ENCODE data around the gene POC1A. TPM values are rescaled to one million over a fixed set of nuclear protein-coding genes. Genes with fewer than 3 reads are reported as not detected.

POC1A gene
- total RNA-seq, 1 donor from 2014 or later = 1.2 TPM

- intact Hi-C loops (cut with micrococcal nuclease) = loop anchor here (10.0 kb wide), 2 partner anchors 50 kb away; no protein-coding TSS in a partner anchor
- TF ChIP-seq CTCF (IDR thresholded peaks at IDR 0.05; ENCODE audit: borderline replicate concordance) = peak; percentile 38
- H3K27me3 ChIP-seq (ENCODE audit: low read depth) = no peaks in the 10 kb centered on the region
- H3K9me3 ChIP-seq (replicated peaks) = no peaks in the 10 kb centered on the region
- H3K27ac ChIP-seq (replicated peaks) = peak overlapping the region; percentile 95
- H3K4me3 ChIP-seq = peak overlapping the region; percentile 80
- peaks cover 40% of the 10 kb centered on the region for H3K36me3 ChIP-seq
- no peak for DNase-seq
- peaks cover 75% of the 10 kb centered on the region for H3K4me1 ChIP-seq
Measured at GRCh38 chr3:52054661-52055511, 99.3 kb downstream of the POC1A start.

GRCh38 chr3:52053307-52054304 lies 100.6 kb downstream of the POC1A start:
- Histone ChIP-seq H3K36me3 (peaks cover 53% of the 10 kb centered on the region), H3K4me1 (peaks cover 87% of the 10 kb centered on the region), H3K27ac (replicated peaks) (peak overlapping the region; percentile 95), H3K27me3 (ENCODE audit: low read depth) (no peaks in the 10 kb centered on the region), H3K4me3 (peak overlapping the region; percentile 80), H3K9me3 (replicated peaks) (no peaks in the 10 kb centered on the region)
- TF ChIP-seq CTCF (IDR thresholded peaks at IDR 0.05; ENCODE audit: borderline replicate concordance) = no peak
- intact Hi-C loops (cut with micrococcal nuclease) = loop anchor here (10.0 kb wide), 2 partner anchors 49 to 51 kb away; no protein-coding TSS in a partner anchor
- no peak for DNase-seq

- Histone ChIP-seq H3K36me3 (peaks cover 57% of the 10 kb centered on the region), H3K9me3 (replicated peaks) (no peaks in the 10 kb centered on the region), H3K4me3 (peak overlapping the region; percentile 80), H3K27me3 (ENCODE audit: low read depth) (no peaks in the 10 kb centered on the region), H3K27ac (replicated peaks) (peak overlapping the region; percentile 95), H3K4me1 (peaks cover 92% of the 10 kb centered on the region)
- intact Hi-C loops (cut with micrococcal nuclease) = loop anchor here (10.0 kb wide), 2 partner anchors 48 to 52 kb away; no protein-coding TSS in a partner anchor
- DNase-seq = peak; percentile 92
- peak; percentile 67 for TF ChIP-seq CTCF (IDR thresholded peaks at IDR 0.05; ENCODE audit: borderline replicate concordance)
Measured at GRCh38 chr3:52052831-52053306, 101.4 kb downstream of the POC1A start.

- no peaks in the 10 kb centered on the region for H3K9me3 ChIP-seq (replicated peaks)
- peak overlapping the region; percentile 80 for H3K4me3 ChIP-seq
- peaks cover 57% of the 10 kb centered on the region for H3K36me3 ChIP-seq
- intact Hi-C loops (cut with micrococcal nuclease) = loop anchor here (10.0 kb wide), 2 partner anchors 47 to 53 kb away; no protein-coding TSS in a partner anchor
- peaks cover 96% of the 10 kb centered on the region for H3K4me1 ChIP-seq
- H3K27ac ChIP-seq (replicated peaks) = peak overlapping the region; percentile 95
- DNase-seq = no peak
- no peak for TF ChIP-seq CTCF (IDR thresholded peaks at IDR 0.05; ENCODE audit: borderline replicate concordance)
- no peaks in the 10 kb centered on the region for H3K27me3 ChIP-seq (ENCODE audit: low read depth)
Measured at GRCh38 chr3:52051444-52051843, 102.8 kb downstream of the POC1A start.

GRCh38 chr3:52050571-52050970 lies 103.7 kb downstream of the POC1A start:
- intact Hi-C loops (cut with micrococcal nuclease) = loop anchor here (10.0 kb wide), 2 partner anchors 46 to 54 kb away; no protein-coding TSS in a partner anchor
- peaks cover 57% of the 10 kb centered on the region for H3K36me3 ChIP-seq

More at GRCh38 chr3:52050571-52050970, 103.7 kb downstream of the POC1A start:
- Histone ChIP-seq H3K27me3 (ENCODE audit: low read depth) (no peaks in the 10 kb centered on the region), H3K4me1 (peaks cover 98% of the 10 kb centered on the region), H3K4me3 (peak overlapping the region; percentile 6), H3K27ac (replicated peaks) (peak overlapping the region; percentile 95), H3K9me3 (replicated peaks) (no peaks in the 10 kb centered on the region)
- no peak for TF ChIP-seq CTCF (IDR thresholded peaks at IDR 0.05; ENCODE audit: borderline replicate concordance)
- DNase-seq = no peak

Measured in left ventricle myocardium inferior (tissue), 1 donor.